GOT3 (cell line): ENCODE measurements around the gene TBX10.
A peak's percentile ranks its signal among the peaks of the same experiment; 100 is the strongest.
"Not testable (repeated sequence)": the region's sequence is repeated elsewhere in the genome, so short reads cannot be mapped to it uniquely, and the experiment has no call there.

Experiments
- DNase-seq: peaks from one replicate; lab custom pipeline; 2025; ENCODE audit warnings: mixed read lengths; lab: John Stamatoyannopoulos, UW

The TBX10 gene

DNA sequence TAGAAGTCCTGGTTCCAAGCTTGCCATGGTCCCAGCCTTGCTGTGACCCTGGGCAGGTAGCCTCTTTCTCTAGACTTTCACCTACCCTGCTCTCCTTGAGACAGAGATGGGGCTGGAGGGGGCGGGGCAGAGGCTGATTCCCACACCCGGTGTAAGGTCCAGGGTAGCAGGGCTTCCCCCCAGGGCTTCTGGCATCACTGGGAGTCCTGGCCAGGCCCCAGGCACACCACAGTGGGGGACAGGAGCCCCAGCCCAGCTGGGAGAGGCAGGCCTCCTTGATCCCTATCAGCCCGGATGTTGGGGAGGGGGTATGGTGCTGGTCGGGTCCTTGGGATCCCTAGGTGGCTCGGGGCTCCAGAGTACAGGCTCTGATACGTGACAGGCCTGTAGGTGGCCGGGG is 8.2 kb downstream of the TBX10 start:
- DNase-seq: no peak

DNA sequence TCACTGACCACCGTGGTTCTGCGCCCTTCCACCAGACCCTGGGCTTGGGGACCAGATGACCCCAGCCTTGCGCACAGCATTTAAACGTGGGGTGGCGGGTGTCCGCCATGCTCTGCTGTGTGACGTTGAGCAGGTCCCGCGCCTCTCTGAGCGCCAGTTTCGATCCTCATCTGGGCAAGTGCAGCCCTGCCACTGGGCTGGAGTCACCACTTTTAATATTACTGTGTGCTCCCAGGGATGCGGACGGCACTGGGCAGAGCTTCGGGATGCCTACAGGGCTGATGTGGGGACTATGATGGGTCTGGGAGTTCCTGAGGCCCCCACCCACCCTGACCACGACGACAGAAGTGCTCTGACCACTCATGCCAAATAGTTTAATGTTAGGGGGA is 8.6 kb downstream of the TBX10 start:
- no peak for DNase-seq

DNA sequence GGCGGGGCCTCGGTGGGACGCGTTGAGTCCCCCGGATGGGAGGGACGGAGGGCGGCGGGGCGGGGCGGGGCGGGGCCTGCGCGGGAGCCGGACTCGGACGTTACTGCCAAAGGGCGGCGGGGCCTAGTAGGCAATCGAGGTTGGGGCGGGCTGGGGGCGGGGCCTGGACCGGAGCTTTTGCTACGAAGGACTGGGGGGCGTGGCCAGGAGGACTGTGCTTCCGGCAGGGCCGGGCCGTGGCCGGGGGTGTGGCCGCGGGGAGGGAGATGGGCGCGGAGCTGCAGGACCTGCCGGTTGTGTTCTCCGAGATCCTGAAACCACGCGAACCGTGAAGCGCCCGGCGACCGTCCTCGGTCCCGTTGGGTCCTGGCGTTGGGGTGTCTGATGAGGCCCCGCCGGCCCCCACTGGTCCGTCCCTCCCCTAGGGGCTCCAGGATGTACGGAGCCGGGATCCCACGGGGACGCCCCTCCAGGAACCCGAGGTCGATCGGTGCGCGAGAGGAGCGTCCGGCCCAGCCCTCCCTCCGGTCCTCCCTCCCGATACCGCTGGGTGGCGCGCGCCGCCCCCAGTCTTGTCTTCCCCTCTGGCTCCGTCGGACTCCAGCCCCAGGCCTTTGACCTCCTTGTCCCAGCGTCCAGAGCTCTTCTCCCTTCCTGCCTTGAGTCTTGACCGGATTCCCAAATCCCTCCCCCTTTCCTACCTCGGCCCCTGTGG is 9.2 kb downstream of the TBX10 start:
- DNase-seq: peak; percentile 91

DNA sequence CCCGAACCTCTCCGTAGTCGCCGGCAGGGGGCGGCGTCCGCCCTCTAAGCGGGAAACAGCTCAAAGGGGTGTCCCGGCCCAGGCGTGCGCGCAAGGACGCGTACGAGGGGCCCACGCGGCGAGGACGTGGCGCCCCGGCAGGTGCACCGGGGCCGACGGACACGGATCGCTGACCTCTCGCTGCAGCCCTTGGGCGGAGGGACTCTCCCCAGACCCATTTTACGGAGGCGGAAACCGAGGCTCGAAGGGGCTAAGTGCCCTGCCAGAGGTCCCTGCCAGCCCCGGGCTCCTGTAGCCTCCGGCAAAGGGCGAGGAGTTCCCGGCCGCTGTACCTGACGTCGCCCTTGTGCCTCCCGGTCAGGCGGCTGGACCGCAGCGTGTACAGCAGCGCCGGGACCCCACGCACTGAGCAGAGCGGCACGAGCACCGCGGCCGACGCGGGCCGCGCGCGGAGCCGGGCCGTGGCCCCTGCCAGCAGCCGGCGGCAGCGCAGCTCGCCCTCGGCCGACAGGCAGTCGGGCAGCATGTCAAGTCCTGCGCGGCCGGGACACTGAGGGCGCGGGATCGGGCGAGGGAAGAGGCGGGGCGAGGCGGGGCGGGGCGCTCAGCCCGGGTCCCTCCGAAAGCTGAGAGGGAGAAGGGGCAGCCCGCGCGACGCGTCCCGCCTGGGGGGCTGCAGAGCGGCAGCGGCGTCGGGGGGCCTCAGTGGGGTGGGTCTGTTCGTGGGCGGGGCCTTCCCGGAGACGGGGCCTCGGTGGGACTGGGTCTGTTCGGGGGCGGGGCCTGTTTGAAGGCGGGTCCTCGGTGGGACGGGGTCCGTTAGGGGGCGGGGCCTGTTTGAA is 10.0 kb downstream of the TBX10 start, which contains the start of gene NUDT8:
Gene NUDT8 (minus strand): TSS at position 552 of the 842 bp plus-strand sequence. CDS start 26 bp downstream, at position 526.
- peak; percentile 60 for DNase-seq

DNA sequence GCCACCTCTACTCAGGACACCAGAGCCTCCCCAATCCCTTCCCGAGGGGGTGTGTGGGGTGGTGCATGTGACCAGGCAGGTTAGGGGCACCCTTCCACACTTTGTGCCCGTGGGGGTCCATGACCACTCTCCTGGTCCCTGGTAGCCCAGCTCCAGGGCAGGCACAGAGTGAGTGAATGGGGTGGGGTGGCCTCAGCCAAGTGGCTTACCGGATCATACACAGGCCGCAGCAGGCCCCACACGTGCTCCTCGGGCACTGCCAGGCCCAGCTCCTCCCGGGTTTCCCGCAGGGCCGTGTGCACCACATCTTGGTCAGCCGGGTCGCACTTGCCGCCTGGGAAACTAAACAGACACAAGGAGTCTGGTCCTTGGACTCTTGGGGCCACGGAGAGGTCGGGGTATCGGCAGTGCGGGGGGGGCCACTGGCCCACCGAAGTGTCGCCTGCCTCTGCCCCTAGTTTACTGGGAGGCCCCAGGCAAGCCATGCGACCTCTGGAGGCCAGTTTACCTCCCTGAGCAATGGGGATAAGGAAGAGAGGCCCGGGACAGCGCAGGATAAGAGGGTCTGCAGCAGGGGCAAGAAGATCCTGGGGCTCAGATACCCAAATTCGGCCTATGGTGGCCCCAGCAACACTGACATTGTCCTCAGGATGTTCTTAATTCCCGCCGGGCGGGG is 10.7 kb downstream of the TBX10 start:
- no peak for DNase-seq

DNA sequence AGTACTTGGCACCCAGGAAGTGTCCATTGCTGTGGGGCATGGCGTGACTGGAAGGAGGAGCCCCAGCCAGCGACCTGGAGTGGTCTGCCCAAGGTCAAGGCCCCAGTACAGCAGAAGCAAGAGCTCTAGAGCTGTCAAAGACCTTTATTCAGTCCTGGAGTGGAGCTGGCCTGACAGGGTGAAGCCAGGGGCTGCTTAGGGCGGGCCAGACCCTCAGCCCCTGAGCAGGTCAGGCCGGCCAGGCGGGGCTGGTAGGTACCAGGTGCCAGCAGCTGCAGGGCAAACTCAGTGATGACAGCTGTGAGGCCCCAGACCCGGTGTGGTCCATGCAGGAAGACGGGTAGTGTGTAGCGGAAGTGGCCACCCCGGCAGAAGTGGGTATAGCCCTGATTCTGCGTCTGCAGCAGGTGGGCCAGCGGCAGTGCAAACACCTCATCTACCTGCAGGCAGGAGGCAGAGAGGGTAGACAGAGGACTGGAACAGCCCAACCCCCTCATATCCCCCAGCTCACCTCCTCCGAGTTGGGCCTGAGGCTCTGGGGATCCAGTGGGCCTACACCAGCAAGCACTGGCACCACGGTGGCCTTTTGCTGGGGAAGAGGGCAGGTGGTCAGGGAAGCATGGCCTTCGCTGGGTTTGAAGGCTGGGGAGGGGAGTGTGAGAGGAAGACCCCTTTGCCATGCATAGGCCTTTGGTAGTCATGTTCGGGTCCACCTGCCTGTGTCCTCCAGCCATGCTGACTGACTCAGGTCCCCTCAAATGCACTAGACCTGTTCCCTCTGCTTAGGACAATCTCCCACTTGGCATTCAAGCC is 11.5 kb downstream of the TBX10 start:
- DNase-seq: no peak

DNA sequence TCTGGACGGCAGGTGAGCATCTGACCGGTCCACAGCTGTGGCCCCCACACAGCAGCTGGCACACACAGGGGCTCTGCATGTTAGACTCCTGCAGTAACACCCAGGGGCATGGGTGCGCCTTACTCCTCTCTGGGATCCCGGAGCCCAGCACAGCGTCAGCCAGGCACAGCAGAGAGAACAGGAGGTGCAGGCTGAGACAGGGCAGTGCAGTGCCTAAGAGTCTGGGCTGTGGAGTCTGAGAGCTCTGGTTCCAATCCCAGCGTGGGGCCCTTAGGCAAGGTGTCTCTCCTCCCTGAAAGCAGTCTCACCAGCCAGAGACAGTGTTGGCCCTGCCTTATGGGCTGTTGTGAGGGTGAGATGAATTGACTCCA is 12.1 kb downstream of the TBX10 start:
- no peak for DNase-seq

DNA sequence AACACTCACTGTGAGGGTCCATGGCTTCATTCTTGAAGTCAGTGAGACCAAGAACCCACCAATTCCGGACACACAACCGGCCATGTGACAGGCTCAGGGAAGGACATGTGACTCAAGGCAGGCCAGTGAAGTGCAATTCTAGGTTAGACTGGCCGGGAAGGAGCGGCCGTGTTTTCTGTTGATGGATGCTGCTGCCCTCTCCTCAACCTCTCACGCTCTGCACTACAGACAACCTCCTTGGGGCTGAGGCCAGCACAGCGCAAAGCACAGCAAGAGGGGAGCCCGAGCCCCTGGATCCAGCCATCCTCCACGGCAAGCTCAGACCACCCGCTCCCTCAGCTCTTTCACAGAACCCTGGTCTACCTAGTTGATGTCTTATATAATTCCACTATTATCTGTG is 12.6 kb downstream of the TBX10 start:
- DNase-seq: no peak

DNA sequence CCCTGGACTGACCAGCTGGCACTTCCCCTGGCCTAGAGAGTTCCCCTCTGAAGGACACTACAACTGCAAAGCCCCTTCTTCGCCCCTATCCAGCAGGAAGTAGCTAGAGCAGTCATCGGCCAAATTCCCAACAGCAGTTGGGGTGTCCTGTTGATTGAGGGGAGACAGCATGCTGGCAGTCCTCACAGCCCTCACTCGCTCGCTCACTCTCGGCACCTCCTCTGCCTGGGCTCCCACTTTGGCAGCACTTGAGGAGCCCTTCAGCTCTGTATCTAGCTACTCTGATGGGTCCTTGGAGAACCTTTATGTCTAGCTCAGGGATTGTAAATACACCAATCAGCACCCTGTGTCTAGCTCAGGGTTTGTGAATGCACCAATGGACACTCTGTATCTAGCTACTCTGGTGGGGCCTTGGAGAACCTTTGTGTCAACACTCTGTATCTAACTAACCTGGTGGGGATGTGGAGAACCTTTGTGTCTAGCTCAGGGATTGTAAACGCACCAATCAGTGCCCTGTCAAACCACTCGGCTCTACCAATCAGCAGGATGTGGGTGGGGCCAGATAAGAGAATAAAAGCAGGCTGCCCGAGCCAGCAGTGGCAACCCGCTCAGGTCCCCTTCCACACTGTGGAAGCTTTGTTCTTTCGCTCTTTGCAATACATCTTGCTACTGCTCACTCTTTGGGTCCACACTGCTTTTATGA is 13.3 kb downstream of the TBX10 start:
- DNase-seq: not testable (repeated sequence)

DNA sequence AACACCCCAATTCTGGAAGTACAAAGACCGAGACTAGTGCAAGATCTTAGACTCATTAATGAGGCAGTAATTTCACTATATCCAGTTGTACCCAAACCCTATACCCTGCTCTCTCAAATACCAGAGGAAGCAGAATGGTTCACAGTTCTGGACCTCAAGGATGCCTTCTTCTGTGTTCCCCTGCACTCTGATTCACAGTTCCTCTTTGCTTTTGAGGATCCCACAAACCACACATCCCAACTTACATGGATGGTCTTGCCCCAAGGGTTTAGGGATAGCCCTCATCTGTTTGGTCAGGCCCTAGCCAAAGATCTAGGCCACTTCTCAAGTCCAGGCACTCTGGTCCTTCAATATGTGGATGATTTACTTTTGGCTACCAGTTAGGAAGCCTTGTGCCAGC is 15.8 kb downstream of the TBX10 start:
- not testable (repeated sequence) for DNase-seq

DNA sequence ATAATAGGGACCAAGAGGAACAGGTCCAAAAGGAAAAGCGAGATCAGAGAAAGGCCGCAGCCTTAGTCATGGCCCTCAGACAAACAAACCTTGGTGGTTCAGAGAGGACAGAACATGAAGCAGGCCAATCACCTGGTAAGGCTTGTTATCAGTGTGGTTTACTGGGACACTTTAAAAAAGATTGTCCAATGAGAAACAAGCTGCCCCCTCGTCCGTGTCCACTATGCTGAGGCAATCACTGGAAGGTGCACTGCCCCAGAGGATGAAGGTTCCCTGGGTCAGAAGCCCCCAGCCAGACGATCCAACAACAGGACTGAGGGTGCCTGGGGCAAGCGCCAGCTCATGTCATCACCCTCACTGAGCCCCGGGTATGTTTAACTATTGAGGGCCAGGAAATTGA is 16.7 kb downstream of the TBX10 start:
- DNase-seq: not testable (repeated sequence)

DNA sequence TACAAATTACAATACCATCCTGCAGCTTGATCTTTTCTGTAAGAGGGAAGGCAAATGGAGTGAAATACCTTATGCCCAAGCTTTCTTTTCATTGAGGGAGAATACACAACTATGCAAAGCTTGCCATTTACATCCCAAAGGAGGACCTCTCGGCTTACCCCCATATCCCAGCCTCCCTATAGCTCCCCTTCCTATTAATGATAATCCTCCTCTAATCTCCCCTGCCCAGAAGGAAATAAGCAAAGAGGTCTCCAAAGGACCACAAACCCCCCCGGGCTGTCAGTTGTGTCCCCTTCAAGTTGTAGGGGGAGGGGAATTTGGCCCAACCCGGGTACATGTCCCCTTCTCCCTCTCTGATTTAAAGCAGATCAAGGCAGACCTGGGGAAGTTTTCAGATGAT is 17.6 kb downstream of the TBX10 start:
- DNase-seq: not testable (repeated sequence)

DNA sequence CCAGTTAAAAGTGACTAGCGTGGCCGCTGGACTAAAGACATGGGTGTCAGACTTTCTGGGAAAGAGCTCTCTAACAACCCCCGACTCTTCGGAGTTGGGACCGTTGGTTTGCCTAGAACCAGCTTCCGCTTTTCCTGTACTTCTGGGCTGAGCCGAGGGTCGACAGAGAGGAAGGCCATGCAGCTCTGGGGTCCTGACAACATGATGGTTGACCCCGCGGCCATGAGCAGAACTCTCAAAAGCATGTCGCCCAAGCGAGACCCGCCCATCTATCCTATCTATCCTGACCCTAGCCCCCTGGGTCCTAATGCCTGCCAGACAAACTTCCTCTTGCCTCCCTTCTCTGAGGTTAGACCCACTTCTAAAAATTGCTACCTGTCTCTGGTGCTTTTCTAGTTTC is 18.9 kb downstream of the TBX10 start:
- not testable (repeated sequence) for DNase-seq

DNA sequence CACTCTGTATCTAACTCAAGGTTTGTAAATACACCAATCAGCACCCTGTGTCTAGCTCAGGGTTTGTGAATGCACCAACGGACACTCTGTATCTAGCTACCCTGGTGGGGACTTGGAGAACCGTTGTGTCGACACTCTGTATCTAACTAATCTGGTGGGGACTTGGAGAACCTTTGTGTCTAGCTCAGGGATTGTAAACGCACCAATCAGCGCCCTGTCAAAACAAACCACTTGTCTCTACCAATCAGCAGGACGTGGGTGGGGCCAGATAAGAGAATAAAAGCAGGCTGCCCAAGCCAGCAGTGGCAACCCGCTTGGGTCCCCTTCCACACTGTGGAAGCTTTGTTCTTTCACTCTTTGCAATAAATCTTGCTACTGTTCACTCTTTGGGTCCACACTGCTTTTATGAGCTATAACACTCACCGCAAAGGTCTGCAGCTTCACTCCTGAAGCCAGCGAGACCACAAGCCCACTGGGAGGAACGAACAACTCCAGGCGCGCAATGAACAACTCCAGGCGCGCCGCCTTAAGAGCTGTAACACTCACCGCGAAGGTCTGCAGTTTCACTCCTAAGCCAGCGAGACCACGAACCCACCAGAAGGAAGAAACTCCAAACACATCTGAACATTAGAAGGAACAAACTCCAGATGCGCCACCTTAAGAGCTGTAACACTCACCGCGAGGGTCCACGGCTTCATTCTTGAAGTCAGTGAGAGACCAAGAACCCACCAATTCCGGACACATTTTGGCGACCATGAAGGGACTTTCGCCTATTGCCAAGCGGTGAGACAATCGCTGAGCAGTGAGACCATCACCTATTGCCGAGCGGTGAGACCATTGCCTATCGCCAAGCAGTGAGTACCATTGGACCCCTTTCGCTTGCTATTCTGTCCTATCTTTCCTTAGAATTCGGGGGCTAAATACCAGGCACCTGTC is 19.6 kb downstream of the TBX10 start:
- not testable (repeated sequence) for DNase-seq

DNA sequence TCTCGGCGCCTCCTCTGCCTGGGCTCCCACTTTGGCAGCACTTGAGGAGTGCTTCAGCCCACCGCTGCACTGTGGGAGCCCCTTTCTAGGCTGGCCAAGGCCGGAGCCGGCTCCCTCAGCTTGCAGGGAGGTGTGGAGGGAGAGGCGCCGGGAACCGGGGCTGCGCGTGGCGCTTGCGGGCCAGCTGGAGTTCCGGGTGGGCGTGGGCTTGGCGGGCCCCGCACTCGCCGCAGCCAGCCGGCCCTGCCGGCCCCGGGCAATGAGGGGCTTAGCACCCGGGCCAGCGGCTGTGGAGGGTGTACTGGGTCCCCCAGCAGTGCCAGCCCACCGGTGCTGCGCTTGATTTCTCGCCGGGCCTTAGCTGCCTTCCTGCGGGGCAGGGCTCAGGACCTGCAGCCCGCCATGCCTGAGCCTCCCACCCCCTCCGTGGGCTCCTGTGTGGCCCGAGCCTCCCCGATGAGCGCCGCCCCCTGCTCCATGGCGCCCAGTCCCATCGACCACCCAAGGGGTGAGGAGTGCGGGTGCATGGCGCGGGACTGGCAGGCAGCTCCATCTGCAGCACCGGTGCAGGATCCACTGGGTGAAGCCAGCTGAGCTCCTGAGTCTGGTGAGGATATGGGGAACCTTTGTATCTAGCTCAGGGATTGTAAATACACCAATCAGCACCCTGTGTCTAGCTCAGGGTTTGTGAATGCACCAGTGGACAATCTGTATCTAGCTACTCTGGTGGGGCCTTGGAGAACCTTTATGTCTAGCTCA is 20.5 kb downstream of the TBX10 start:
- not testable (repeated sequence) for DNase-seq

DNA sequence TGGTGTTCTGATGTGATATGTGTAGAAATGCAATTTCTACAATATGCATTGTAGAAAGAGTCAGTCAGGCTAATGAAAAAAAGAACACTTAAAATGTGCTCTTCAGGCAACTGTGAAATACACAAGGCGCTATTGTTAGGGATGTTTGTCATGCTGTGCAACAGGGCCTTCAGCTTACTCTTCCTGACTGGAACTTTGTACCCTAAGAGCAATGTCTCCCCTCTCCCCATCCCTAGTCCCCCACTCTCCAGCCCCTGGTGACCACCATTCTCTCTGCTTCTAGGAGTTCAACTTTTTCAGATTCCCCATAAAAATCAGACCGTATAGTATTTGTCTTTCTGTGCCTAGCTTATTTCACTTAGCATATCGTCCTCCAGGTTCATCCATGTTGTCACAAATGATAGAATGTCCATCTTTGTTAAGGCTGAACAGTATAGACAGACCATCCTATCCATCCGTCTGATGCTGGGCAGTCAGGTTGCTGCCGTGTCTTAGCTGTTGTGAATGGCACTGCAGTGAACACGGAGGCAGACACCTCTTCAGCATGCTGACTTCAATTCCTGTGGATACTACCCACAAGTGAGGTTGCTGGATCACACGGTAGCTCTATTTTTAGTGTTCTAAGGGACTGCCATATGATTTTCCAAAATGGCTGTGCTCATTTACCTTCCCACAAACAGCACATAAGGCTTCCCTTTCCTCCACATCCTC is 22.2 kb downstream of the TBX10 start:
- no peak for DNase-seq

DNA sequence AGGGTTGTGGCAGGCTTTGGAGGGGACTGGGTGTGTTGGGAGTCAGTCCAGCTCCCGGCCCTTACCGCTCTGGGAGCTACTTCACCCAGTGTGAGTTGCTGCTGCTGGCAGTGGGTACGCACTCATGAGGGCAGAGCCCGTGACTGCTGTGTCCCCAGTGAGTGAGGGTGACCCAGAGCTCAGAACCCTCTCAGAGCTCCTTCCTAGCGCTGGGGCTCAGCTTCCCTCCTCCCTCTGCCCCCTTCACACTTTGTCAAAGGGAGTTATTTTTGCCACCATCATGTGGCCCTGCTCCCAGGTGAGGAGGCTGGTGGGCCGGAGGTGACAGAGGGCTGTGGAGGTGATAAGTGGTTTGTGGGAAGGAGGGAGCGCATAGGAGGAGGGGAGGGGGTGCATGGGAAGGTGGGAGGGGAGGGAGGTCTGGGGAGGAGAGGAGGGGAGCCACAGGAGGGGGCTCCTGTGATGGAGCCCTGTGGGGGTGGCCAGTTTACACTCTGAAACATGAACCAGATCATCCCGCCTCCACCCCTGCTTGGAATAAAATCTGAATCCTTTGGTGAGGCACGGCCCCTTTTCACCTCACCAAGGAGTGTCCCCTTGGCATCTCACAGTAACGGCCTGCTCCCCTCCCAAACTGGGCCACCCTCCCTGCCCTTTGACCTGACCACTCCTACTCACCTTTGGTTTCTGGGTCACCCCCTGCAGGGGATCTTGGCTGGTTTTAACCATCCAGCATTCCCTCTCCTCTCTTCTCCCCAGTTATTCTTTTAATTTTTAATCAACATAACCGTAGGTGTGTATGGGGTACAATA is 22.9 kb downstream of the TBX10 start:
- no peak for DNase-seq
